Measurements from ENCODE around the gene MAPK11.

MAPK11 gene

GRCh38 chr22:50250249-50250554, 20.0 kb downstream of the MAPK11 start:
- DNase-seq = no peak
- no peak for TF ChIP-seq CTCF (IDR thresholded peaks at IDR 0.05)
- H3K4me1 ChIP-seq = peaks cover 0 to 52% (median 36%) of the 10 kb centered on the region in 4 donors
- H3K4me3 ChIP-seq = peak overlapping the region; percentile 66 to 70
- H3K36me3 ChIP-seq = peaks cover 0 to 16% (median 5%) of the 10 kb centered on the region in 3 donors
- no peaks in the 10 kb centered on the region for H3K9me3 ChIP-seq
- intact Hi-C loops (cut with DNase I; ENCODE audit: low total_unique reads) = loop anchor here (10.0 kb wide), 1 partner anchor 195 kb away; no protein-coding TSS in a partner anchor
- no peaks in the 10 kb centered on the region for H3K27me3 ChIP-seq
- peak overlapping the region; percentile 70 to 76 for H3K27ac ChIP-seq

GRCh38 chr22:50249341-50250248, 20.6 kb downstream of the MAPK11 start:
- H3K36me3 ChIP-seq = peaks cover 0 to 16% (median 5%) of the 10 kb centered on the region in 3 donors
- intact Hi-C loops (cut with DNase I; ENCODE audit: low total_unique reads) = loop anchor here (10.0 kb wide), 2 partner anchors 195 to 255 kb away; partner anchors contain the start of genes LMF2 and NCAPH2
- no peak for DNase-seq
- H3K4me1 ChIP-seq = peaks cover 0 to 52% (median 36%) of the 10 kb centered on the region in 4 donors
- H3K9me3 ChIP-seq = no peaks in the 10 kb centered on the region
- no peaks in the 10 kb centered on the region for H3K27me3 ChIP-seq
- H3K27ac ChIP-seq = no peak overlapping the region
- no peak for TF ChIP-seq CTCF (IDR thresholded peaks at IDR 0.05)
- peak overlapping the region; percentile 66 to 70 for H3K4me3 ChIP-seq

GRCh38 chr22:50248196-50249081, 21.7 kb downstream of the MAPK11 start:
- intact Hi-C loops (cut with DNase I; ENCODE audit: low total_unique reads) = loop anchor here (10.0 kb wide), 1 partner anchor 256 kb away; the partner anchor contains the start of genes LMF2 and NCAPH2
- Histone ChIP-seq H3K9me3 (no peaks in the 10 kb centered on the region), H3K36me3 (peaks cover 0 to 16% (median 5%) of the 10 kb centered on the region in 3 donors), H3K4me3 (no peak overlapping the region), H3K27me3 (no peaks in the 10 kb centered on the region), H3K4me1 (peaks cover 0 to 58% (median 41%) of the 10 kb centered on the region in 4 donors), H3K27ac (no peak overlapping the region)
- TF ChIP-seq CTCF (IDR thresholded peaks at IDR 0.05) = no peak
- no peak for DNase-seq

- Histone ChIP-seq H3K27ac (no peak overlapping the region), H3K4me3 (no peak overlapping the region), H3K9me3 (no peaks in the 10 kb centered on the region), H3K4me1 (peaks cover 0 to 64% (median 46%) of the 10 kb centered on the region in 4 donors), H3K36me3 (peaks cover 0 to 16% (median 5%) of the 10 kb centered on the region in 3 donors), H3K27me3 (no peaks in the 10 kb centered on the region)
- intact Hi-C loops (cut with DNase I; ENCODE audit: low total_unique reads) = loop anchor here (10.0 kb wide), 1 partner anchor 257 kb away; the partner anchor contains the start of genes LMF2 and NCAPH2
- DNase-seq = no peak
- no peak for TF ChIP-seq CTCF (IDR thresholded peaks at IDR 0.05)
Observed at GRCh38 chr22:50247748-50248147, 22.4 kb downstream of the MAPK11 start.
